Measurements from ENCODE around the gene MAGOH.

GRCh38 chr1:53262000-53262399 is 23.7 kb upstream of the MAGOH start:
- TF ChIP-seq CTCF (IDR thresholded peaks at IDR 0.05) (no peak), POLR2A (IDR thresholded peaks at IDR 0.05) (no peak), POLR2AphosphoS5 (IDR thresholded peaks at IDR 0.05) (no peak)
